Breast epithelium (tissue), 4 donors: ENCODE measurements around the gene UTS2R. TPM values are rescaled to one million over a fixed set of nuclear protein-coding genes. Genes with fewer than 3 reads are reported as not detected.

Experiments used
- DNase-seq, 2 donors: peaks; one replicate each; pipeline ENCODE4 v3.0.0-alpha.2; 2019; ENCODE audit warnings: low spot score in 2 of 2
- H3K27ac ChIP-seq, 2 donors: fragments of 200-600 bp; sonication (generic) in 1 of 2; one replicate each; pipeline ENCODE4 v1.5.1; 2016 to 2019; ENCODE audit warnings: mild to moderate bottlenecking in 1 of 2
- H3K27me3 ChIP-seq, 2 donors: fragments of 200-600 bp; sonication (generic) in 1 of 2; one replicate each; pipeline versions ENCODE4 v1.5.1 to v1.6.0; 2017 to 2019; ENCODE audit warnings: control low read depth in 1 of 2, mild to moderate bottlenecking in 1 of 2
- H3K36me3 ChIP-seq: fragments of 200-600 bp; one replicate; pipeline ENCODE4 v1.5.1; 2019
- H3K4me1 ChIP-seq, 2 donors: fragments of 200-600 bp; sonication (generic); one replicate each; pipeline ENCODE4 v1.5.1; 2016 to 2019; ENCODE audit warnings: control low read depth in 1 of 2
- H3K4me3 ChIP-seq, 3 donors: fragments of 200-600 bp; sonication (generic); 1 replicate in 2 of 3; 2 replicates in 1 of 3; pipeline ENCODE4 v1.5.1; 2016 to 2019; ENCODE audit warnings: mild to moderate bottlenecking in 3 of 3, moderate library complexity in 2 of 3
- H3K9me3 ChIP-seq, 2 donors: fragments of 200-600 bp; sonication (generic) in 1 of 2; one replicate each; pipeline ENCODE4 v1.5.1; 2016 to 2019; ENCODE audit warnings: control low read depth in 1 of 2
- POLR2A ChIP-seq: fragments of 450-650 bp; IDR thresholded peaks from one replicate; pipeline ENCODE4 v1.6.1; 2016; ENCODE audit warnings: antibody characterized with exemption, mild to moderate bottlenecking, moderate library complexity
- POLR2AphosphoS5 ChIP-seq, 3 donors: sonication (generic); formaldehyde crosslinking; IDR thresholded peaks; one replicate each; pipeline ENCODE4 v1.6.1; 2017; ENCODE audit warnings: antibody characterized with exemption in 3 of 3
- intact Hi-C: fragments of 100-400 bp; cut with DNase I; formaldehyde crosslinking; loops from one replicate; pipeline ENCODE4 v1.15.1; 2023; ENCODE audit warnings: low total_unique reads
- total RNA-seq, 3 donors: library from RNA; depleted of rRNA; stranded (reverse); fragments of >200 nt; gene quantifications; one replicate each; pipeline ENCODE4 v1.1.0, GENCODE V29; 2016
- TF ChIP-seq, protein P1 (sequence below), 3 donors: fragments of 450-650 bp; IDR thresholded peaks; one replicate each; pipeline ENCODE4 v1.5.1; 2016 to 2017; ENCODE audit warnings: antibody characterized with exemption in 3 of 3, mild to moderate bottlenecking in 3 of 3, moderate library complexity in 3 of 3

The UTS2R gene
- under 1 TPM in 1 of 3 donors, not detected in 2; 0.33 TPM for total RNA-seq

GRCh38 chr17:82371333-82372248, at the start of gene UTS2R:
TSS of gene UTS2R (plus strand) at chr17:82371765. CDS start at chr17:82374325, 2,560 bp downstream.
- no peak for DNase-seq

GRCh38 chr17:82321947-82322466, 49.6 kb upstream of the UTS2R start:
- no peak overlapping the region for H3K27ac ChIP-seq
- H3K27me3 ChIP-seq: peaks cover 0 to 7% of the 10 kb centered on the region in 2 donors
- no peaks in the 10 kb centered on the region for H3K4me1 ChIP-seq
- DNase-seq: no peak
- TF ChIP-seq POLR2AphosphoS5 (IDR thresholded peaks at IDR 0.05) (no peak), POLR2A (no peak)
- TF ChIP-seq, protein P1, sequence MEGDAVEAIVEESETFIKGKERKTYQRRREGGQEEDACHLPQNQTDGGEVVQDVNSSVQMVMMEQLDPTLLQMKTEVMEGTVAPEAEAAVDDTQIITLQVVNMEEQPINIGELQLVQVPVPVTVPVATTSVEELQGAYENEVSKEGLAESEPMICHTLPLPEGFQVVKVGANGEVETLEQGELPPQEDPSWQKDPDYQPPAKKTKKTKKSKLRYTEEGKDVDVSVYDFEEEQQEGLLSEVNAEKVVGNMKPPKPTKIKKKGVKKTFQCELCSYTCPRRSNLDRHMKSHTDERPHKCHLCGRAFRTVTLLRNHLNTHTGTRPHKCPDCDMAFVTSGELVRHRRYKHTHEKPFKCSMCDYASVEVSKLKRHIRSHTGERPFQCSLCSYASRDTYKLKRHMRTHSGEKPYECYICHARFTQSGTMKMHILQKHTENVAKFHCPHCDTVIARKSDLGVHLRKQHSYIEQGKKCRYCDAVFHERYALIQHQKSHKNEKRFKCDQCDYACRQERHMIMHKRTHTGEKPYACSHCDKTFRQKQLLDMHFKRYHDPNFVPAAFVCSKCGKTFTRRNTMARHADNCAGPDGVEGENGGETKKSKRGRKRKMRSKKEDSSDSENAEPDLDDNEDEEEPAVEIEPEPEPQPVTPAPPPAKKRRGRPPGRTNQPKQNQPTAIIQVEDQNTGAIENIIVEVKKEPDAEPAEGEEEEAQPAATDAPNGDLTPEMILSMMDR (IDR thresholded peaks at IDR 0.05): no peak
- H3K36me3 ChIP-seq: no peaks in the 10 kb centered on the region
- no peak overlapping the region for H3K4me3 ChIP-seq
- intact Hi-C loops: loop anchor here (10.0 kb wide), 2 partner anchors 77 to 117 kb away; no protein-coding TSS in a partner anchor
- no peaks in the 10 kb centered on the region for H3K9me3 ChIP-seq

More at GRCh38 chr17:82371333-82372248, at the start of gene UTS2R:
- Histone ChIP-seq H3K4me1 (peaks cover 7 to 10% of the 10 kb centered on the region in 2 donors), H3K27ac (peak within 1 kb of the TSS in 1 of 2 donors; percentile 7), H3K27me3 (peaks cover 12 to 63% of the 10 kb centered on the region in 2 donors), H3K36me3 (no peaks in the 10 kb centered on the region), H3K4me3 (peak within 1 kb of the TSS; percentile 34 to 58 (median 41)), H3K9me3 (no peaks in the 10 kb centered on the region)
- intact Hi-C loops: loop anchor here (1.0 kb wide), 1 partner anchor 14 kb away; no protein-coding TSS in a partner anchor
- TF ChIP-seq POLR2AphosphoS5 (IDR thresholded peaks at IDR 0.05) (no peak), POLR2A (no peak)
- TF ChIP-seq, protein P1 (IDR thresholded peaks at IDR 0.05): no peak

GRCh38 chr17:82322526-82323453, 48.8 kb upstream of the UTS2R start:
- Histone ChIP-seq H3K9me3 (no peaks in the 10 kb centered on the region), H3K4me1 (no peaks in the 10 kb centered on the region), H3K4me3 (no peak overlapping the region), H3K27ac (no peak overlapping the region), H3K36me3 (no peaks in the 10 kb centered on the region), H3K27me3 (peaks cover 0 to 7% of the 10 kb centered on the region in 2 donors)
- TF ChIP-seq, protein P1 (IDR thresholded peaks at IDR 0.05): no peak
- TF ChIP-seq POLR2AphosphoS5 (IDR thresholded peaks at IDR 0.05) (no peak), POLR2A (no peak)
- intact Hi-C loops: loop anchor here (10.0 kb wide), 2 partner anchors 78 to 118 kb away; no protein-coding TSS in a partner anchor
- DNase-seq: no peak

- Histone ChIP-seq H3K27me3 (peaks cover 0 to 7% of the 10 kb centered on the region in 2 donors), H3K4me3 (no peak overlapping the region), H3K36me3 (no peaks in the 10 kb centered on the region), H3K4me1 (no peaks in the 10 kb centered on the region), H3K27ac (no peak overlapping the region), H3K9me3 (no peaks in the 10 kb centered on the region)
- TF ChIP-seq POLR2A (no peak), POLR2AphosphoS5 (IDR thresholded peaks at IDR 0.05) (no peak)
- TF ChIP-seq, protein P1 (IDR thresholded peaks at IDR 0.05): no peak
- DNase-seq: no peak
- intact Hi-C loops: loop anchor here (10.0 kb wide), 2 partner anchors 79 to 119 kb away; no protein-coding TSS in a partner anchor
Measured at GRCh38 chr17:82323514-82324234, 47.9 kb upstream of the UTS2R start.
